Fibroblast of lung (primary cell): ENCODE data around the gene PLCB2. TPM values are rescaled to one million over a fixed set of nuclear protein-coding genes. Genes with fewer than 3 reads are reported as not detected.

ENCODE experiments used
- DNase-seq, 2 donors: peaks; one replicate each; pipeline versions ENCODE4 v3.0.0 to v3.0.0-alpha.2; 2010; ENCODE audit warnings: low read depth in 2 of 2
- H2AFZ ChIP-seq: 2 replicates; pipeline ENCODE4 v1.5.1; 2012; ENCODE audit warnings: low read length, control low read depth, inconsistent platforms
- H3K27ac ChIP-seq: 2 replicates; pipeline ENCODE4 v1.5.1; 2011; ENCODE audit warnings: low read length, control low read depth; ENCODE audit not compliant: insufficient read depth
- H3K27me3 ChIP-seq: 2 replicates; pipeline ENCODE4 v1.5.1; 2011; ENCODE audit warnings: mild to moderate bottlenecking, low read length; ENCODE audit not compliant: control insufficient read depth, insufficient read depth
- H3K36me3 ChIP-seq: 2 replicates; pipeline ENCODE4 v1.5.1; 2011; ENCODE audit warnings: low read length; ENCODE audit not compliant: control insufficient read depth, insufficient read depth
- H3K4me1 ChIP-seq: 2 replicates; pipeline ENCODE4 v1.5.1; 2011; ENCODE audit warnings: low read length; ENCODE audit not compliant: control insufficient read depth, insufficient read depth; ENCODE audit errors: extremely low read depth
- H3K4me2 ChIP-seq: 2 replicates; pipeline ENCODE4 v1.5.1; 2011; ENCODE audit warnings: low read length, control low read depth; ENCODE audit not compliant: insufficient read depth; ENCODE audit errors: extremely low read depth
- H3K4me3 ChIP-seq, 4 experiments: fragments of 200-600 bp in 1 of 4; sonication (generic) in 1 of 4; replicated peaks in 1 of 4; 2 replicates each; pipeline ENCODE4 v1.5.1; 2011 to 2016; ENCODE audit warnings: low read length in 4 of 4, low read depth in 3 of 4, mild to moderate bottlenecking in 3 of 4, control low read depth in 2 of 4, inconsistent platforms in 1 of 4, mixed read lengths in 1 of 4; ENCODE audit not compliant: insufficient read depth in 1 of 4; ENCODE audit errors: control extremely low read depth in 1 of 4
- H3K79me2 ChIP-seq: 2 replicates; pipeline ENCODE4 v1.5.1; 2012; ENCODE audit warnings: mild to moderate bottlenecking, low read length, inconsistent platforms; ENCODE audit not compliant: control insufficient read depth, insufficient read depth
- H3K9ac ChIP-seq: 2 replicates; pipeline ENCODE4 v1.5.1; 2011; ENCODE audit warnings: mild to moderate bottlenecking, low read length, control low read depth; ENCODE audit not compliant: insufficient read depth
- H3K9me3 ChIP-seq: 2 replicates; pipeline ENCODE4 v1.5.1; 2012; ENCODE audit warnings: low read depth, low read length; ENCODE audit not compliant: control insufficient read depth, insufficient read depth
- H4K20me1 ChIP-seq: 2 replicates; pipeline ENCODE4 v1.5.1; 2011; ENCODE audit warnings: low read length; ENCODE audit not compliant: control insufficient read depth, insufficient read depth; ENCODE audit errors: extremely low read depth
- EZH2 ChIP-seq: IDR thresholded peaks from 2 replicates; pipeline ENCODE4 v1.5.1; 2012; ENCODE audit warnings: low read length, control low read depth, mild to moderate bottlenecking; ENCODE audit errors: missing control alignments
- polyA plus RNA-seq, 2 donors: library from polyadenylated mRNA; depleted of rRNA in 1 of 2; stranded (reverse) in 1 of 2; unstranded in 1 of 2; fragments of >200 nt; gene quantifications; 2 replicates each; pipeline ENCODE4 v1.2.1, GENCODE V29; 2011 to 2012; ENCODE audit warnings: missing spikeins in 1 of 2
- total RNA-seq: library from RNA; depleted of rRNA; stranded (reverse); fragments of >200 nt; gene quantifications from 2 replicates; pipeline ENCODE4 v1.2.1, GENCODE V29; 2014
- TF ChIP-seq, protein P1 (sequence below), 2 donors: IDR thresholded peaks in 1 of 2; conservative IDR thresholded peaks in 1 of 2; 1 replicate in 1 of 2; 2 replicates in 1 of 2; pipeline ENCODE4 v1.5.1; 2011 to 2012; ENCODE audit warnings: low read length in 2 of 2, control low read depth in 1 of 2, inconsistent platforms in 1 of 2, low read depth in 1 of 2, mild to moderate bottlenecking in 1 of 2

Gene PLCB2
- total and polyA plus RNA-seq, 2 donors (not counting 1 experiment from before 2014, with no cell fraction given), result under 0.01 to 0.40 TPM

DNA sequence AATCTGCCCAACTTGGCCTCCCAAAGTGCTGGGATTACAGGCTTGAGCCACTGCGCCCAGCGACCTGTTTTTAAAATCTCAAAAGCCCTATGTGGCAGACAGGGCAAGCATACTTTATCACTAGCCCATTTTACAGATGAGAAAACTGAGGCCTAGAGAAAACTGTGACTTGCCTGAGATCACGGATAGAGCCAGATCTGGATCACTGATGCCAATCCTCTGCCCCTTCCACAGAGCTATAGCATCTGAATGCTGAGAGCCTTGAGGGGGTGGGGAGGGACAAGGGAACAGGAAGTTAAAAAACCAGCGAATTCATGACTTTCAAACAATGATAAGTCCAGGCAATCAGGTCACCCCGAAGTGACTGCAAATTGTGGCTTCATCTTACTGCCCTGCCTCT lies 32.2 kb downstream of the PLCB2 start:
- Histone ChIP-seq H3K36me3 (no peaks in the 10 kb centered on the region), H4K20me1 (no peaks in the 10 kb centered on the region), H2AFZ (no peak overlapping the region), H3K4me2 (no peak overlapping the region), H3K4me3 (no peak overlapping the region), H3K27ac (no peak overlapping the region), H3K27me3 (peaks cover 18% of the 10 kb centered on the region), H3K4me1 (peaks cover 2% of the 10 kb centered on the region), H3K9me3 (no peaks in the 10 kb centered on the region), H3K9ac (no peak overlapping the region), H3K79me2 (no peaks in the 10 kb centered on the region)
- no peak for TF ChIP-seq EZH2
- TF ChIP-seq, protein P1, sequence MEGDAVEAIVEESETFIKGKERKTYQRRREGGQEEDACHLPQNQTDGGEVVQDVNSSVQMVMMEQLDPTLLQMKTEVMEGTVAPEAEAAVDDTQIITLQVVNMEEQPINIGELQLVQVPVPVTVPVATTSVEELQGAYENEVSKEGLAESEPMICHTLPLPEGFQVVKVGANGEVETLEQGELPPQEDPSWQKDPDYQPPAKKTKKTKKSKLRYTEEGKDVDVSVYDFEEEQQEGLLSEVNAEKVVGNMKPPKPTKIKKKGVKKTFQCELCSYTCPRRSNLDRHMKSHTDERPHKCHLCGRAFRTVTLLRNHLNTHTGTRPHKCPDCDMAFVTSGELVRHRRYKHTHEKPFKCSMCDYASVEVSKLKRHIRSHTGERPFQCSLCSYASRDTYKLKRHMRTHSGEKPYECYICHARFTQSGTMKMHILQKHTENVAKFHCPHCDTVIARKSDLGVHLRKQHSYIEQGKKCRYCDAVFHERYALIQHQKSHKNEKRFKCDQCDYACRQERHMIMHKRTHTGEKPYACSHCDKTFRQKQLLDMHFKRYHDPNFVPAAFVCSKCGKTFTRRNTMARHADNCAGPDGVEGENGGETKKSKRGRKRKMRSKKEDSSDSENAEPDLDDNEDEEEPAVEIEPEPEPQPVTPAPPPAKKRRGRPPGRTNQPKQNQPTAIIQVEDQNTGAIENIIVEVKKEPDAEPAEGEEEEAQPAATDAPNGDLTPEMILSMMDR (conservative IDR thresholded peaks at IDR 0.05 in 1 of 2, IDR thresholded peaks at IDR 0.05 in 1 of 2; ENCODE audit: low read depth in 1 of 2, low read length in 2 of 2), result no peak
- DNase-seq, result no peak

DNA sequence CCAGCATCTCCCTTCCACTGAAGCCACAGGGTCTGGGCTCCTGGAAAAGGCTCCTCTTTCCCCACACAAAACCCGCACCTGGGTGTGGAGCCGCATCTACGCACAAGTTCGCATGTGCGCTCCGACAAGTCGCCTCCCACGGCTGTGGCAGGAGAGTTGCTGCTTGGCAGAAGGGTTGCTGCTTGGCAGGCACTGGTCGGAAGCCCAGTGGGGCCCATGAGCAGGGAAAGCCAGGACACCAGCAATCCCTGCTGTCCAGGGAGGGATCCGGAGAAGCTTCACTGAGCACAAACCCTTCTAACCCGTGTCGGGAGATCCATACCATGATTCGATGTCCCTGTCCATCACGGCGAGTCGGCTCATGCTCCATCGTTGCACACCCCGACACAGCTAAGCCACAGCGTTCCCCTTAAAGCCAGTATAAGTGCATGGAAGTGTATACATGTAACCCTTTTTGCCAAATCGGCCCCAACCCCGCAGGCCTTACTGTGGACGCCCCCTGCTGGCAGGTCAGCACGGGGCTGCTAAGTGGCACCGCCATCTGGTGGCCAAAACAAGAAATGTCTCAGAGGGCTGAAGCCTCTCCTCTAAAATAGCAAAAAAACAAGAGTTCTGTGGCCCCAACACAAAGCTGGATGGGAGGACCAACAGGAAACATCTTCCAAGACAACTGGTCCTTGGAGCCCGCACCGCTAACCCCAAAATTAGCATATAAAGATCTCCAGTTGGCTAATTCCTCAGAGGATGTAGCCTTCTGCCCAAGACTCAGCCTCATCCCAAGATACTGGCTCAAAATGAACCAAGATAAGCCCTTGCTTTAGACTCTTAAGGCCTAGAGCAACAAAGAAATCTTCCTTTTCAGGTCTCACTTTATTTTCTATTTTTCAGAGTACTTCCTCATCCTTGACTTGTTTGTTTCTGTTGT lies 33.1 kb downstream of the PLCB2 start:
- DNase-seq, result peak; percentile 64 to 87
- Histone ChIP-seq H3K4me3 (no peak overlapping the region), H3K4me2 (no peak overlapping the region), H3K9ac (no peak overlapping the region), H2AFZ (peak overlapping the region; percentile 11), H3K27ac (no peak overlapping the region), H3K9me3 (no peaks in the 10 kb centered on the region), H4K20me1 (no peaks in the 10 kb centered on the region), H3K79me2 (no peaks in the 10 kb centered on the region), H3K27me3 (peaks cover 15% of the 10 kb centered on the region), H3K36me3 (no peaks in the 10 kb centered on the region), H3K4me1 (peaks cover 2% of the 10 kb centered on the region)
- no peak for TF ChIP-seq EZH2
- TF ChIP-seq, protein P1 (conservative IDR thresholded peaks at IDR 0.05 in 1 of 2, IDR thresholded peaks at IDR 0.05 in 1 of 2; ENCODE audit: low read depth in 1 of 2, low read length in 2 of 2), result peak; percentile 100

DNA sequence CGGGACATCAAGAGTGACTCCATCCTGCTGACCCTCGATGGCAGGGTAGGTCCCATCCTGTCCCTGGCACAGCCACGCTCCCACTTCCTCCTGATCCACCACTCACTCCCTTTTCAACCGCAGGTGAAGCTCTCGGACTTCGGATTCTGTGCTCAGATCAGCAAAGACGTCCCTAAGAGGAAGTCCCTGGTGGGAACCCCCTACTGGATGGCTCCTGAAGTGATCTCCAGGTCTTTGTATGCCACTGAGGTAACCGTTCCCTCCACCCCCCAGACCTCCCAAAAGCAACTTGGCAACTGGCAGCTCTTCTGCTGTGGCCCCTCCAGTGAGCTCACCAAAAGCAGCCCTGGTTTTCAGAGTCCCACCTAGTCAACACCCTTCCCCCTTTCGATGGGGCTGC lies 34.3 kb downstream of the PLCB2 start:
- H2AFZ ChIP-seq, result no peak overlapping the region
- no peaks in the 10 kb centered on the region for H3K9me3 ChIP-seq
- no peak for DNase-seq
- peaks cover 9% of the 10 kb centered on the region for H3K27me3 ChIP-seq
- no peaks in the 10 kb centered on the region for H3K36me3 ChIP-seq
- no peak overlapping the region for H3K9ac ChIP-seq
- no peaks in the 10 kb centered on the region for H4K20me1 ChIP-seq
- H3K27ac ChIP-seq, result no peak overlapping the region
- H3K4me2 ChIP-seq, result no peak overlapping the region
- H3K4me1 ChIP-seq, result no peaks in the 10 kb centered on the region
- H3K4me3 ChIP-seq, result no peak overlapping the region
- no peaks in the 10 kb centered on the region for H3K79me2 ChIP-seq
- TF ChIP-seq, protein P1 (conservative IDR thresholded peaks at IDR 0.05 in 1 of 2, IDR thresholded peaks at IDR 0.05 in 1 of 2; ENCODE audit: low read depth in 1 of 2, low read length in 2 of 2), result no peak
- TF ChIP-seq EZH2, result no peak
